Measurements from ENCODE around the gene CLEC4F.

The CLEC4F gene

GRCh38 chr2:70820499-70820898, at the start of gene CLEC4F:
Gene CLEC4F (minus strand): TSS chr2:70820599. CDS start chr2:70820523, 76 bp downstream.
- DNase-seq (ENCODE audit: low read depth) = no peak

GRCh38 chr2:70868970-70869369, 48.6 kb upstream of the CLEC4F start:
- no peak for DNase-seq (ENCODE audit: low read depth)

- DNase-seq (ENCODE audit: low read depth) = peak; percentile 62
Measured at GRCh38 chr2:70861777-70862625, 41.6 kb upstream of the CLEC4F start.

GRCh38 chr2:70855667-70856066, 35.3 kb upstream of the CLEC4F start:
- DNase-seq (ENCODE audit: low read depth) = peak; percentile 60

GRCh38 chr2:70854411-70854810, 34.0 kb upstream of the CLEC4F start:
- DNase-seq (ENCODE audit: low read depth) = no peak

- no peak for DNase-seq (ENCODE audit: low read depth)
Measured at GRCh38 chr2:70852824-70853223, 32.4 kb upstream of the CLEC4F start.

GRCh38 chr2:70851704-70852103, 31.3 kb upstream of the CLEC4F start:
- peak; percentile 43 for DNase-seq (ENCODE audit: low read depth)

GRCh38 chr2:70850925-70851324, 30.5 kb upstream of the CLEC4F start:
- DNase-seq (ENCODE audit: low read depth) = peak; percentile 38

GRCh38 chr2:70842401-70842800, 22.0 kb upstream of the CLEC4F start:
- DNase-seq (ENCODE audit: low read depth) = no peak

GRCh38 chr2:70837980-70838925, 17.9 kb upstream of the CLEC4F start:
- no peak for DNase-seq (ENCODE audit: low read depth)

- DNase-seq (ENCODE audit: low read depth) = no peak
Measured at GRCh38 chr2:70835643-70836042, 15.2 kb upstream of the CLEC4F start, which contains the start of gene CD207. Gene CD207 (minus strand): TSS chr2:70835816. CDS start chr2:70835776, 40 bp downstream.

- DNase-seq (ENCODE audit: low read depth) = no peak
Measured at GRCh38 chr2:70834881-70835280, 14.5 kb upstream of the CLEC4F start.

- DNase-seq (ENCODE audit: low read depth) = no peak
Measured at GRCh38 chr2:70834106-70834505, 13.7 kb upstream of the CLEC4F start.

- DNase-seq (ENCODE audit: low read depth) = no peak
Measured at GRCh38 chr2:70833246-70833645, 12.8 kb upstream of the CLEC4F start.

GRCh38 chr2:70832386-70832785, 12.0 kb upstream of the CLEC4F start:
- no peak for DNase-seq (ENCODE audit: low read depth)

GRCh38 chr2:70831861-70832260, 11.5 kb upstream of the CLEC4F start:
- DNase-seq (ENCODE audit: low read depth) = no peak

GRCh38 chr2:70830366-70830765, 10.0 kb upstream of the CLEC4F start:
- no peak for DNase-seq (ENCODE audit: low read depth)

- no peak for DNase-seq (ENCODE audit: low read depth)
Measured at GRCh38 chr2:70829916-70830315, 9.5 kb upstream of the CLEC4F start.

GRCh38 chr2:70828914-70829824, 8.8 kb upstream of the CLEC4F start:
- peak; percentile 24 for DNase-seq (ENCODE audit: low read depth)

- DNase-seq (ENCODE audit: low read depth) = no peak
Measured at GRCh38 chr2:70828115-70828514, 7.7 kb upstream of the CLEC4F start.

- no peak for DNase-seq (ENCODE audit: low read depth)
Measured at GRCh38 chr2:70827388-70827787, 7.0 kb upstream of the CLEC4F start.

Data from iris pigment epithelial cell (primary cell).